ENCODE data around the gene DLX2.
A peak's percentile ranks its signal among the peaks of the same experiment; 100 is the strongest.
"Not testable (repeated sequence)": the region's sequence is repeated elsewhere in the genome, so short reads cannot be mapped to it uniquely, and the experiment has no call there.

Gene DLX2

GRCh38 chr2:172062402-172063004 is 40.2 kb downstream of the DLX2 start:
- no peak for TF ChIP-seq CTCF (IDR thresholded peaks at IDR 0.05; ENCODE audit: low read depth, low read length)
- no peak for DNase-seq (ENCODE audit: low read depth in 2 of 2)
- H3K4me3 ChIP-seq (replicated peaks in 1 of 2; ENCODE audit: low read depth in 2 of 2, low read length in 2 of 2), result no peak overlapping the region

GRCh38 chr2:172060118-172060517 is 42.6 kb downstream of the DLX2 start:
- H3K4me3 ChIP-seq (replicated peaks in 1 of 2; ENCODE audit: low read depth in 2 of 2, low read length in 2 of 2); DNase-seq (ENCODE audit: low read depth in 2 of 2): not testable (repeated sequence)

- no peak overlapping the region for H3K4me3 ChIP-seq (replicated peaks in 1 of 2; ENCODE audit: low read depth in 2 of 2, low read length in 2 of 2)
- no peak for TF ChIP-seq CTCF (IDR thresholded peaks at IDR 0.05; ENCODE audit: low read depth, low read length)
- DNase-seq (ENCODE audit: low read depth in 2 of 2), result no peak
Measured at GRCh38 chr2:172058660-172059059, 44.0 kb downstream of the DLX2 start.

GRCh38 chr2:172056293-172056692 is 46.4 kb downstream of the DLX2 start:
- no peak for TF ChIP-seq CTCF (IDR thresholded peaks at IDR 0.05; ENCODE audit: low read depth, low read length)
- peak in 1 of 2 donors; percentile 12 for DNase-seq (ENCODE audit: low read depth in 2 of 2)

GRCh38 chr2:172053486-172053885 is 49.2 kb downstream of the DLX2 start:
- no peak overlapping the region for H3K4me3 ChIP-seq (replicated peaks in 1 of 2; ENCODE audit: low read depth in 2 of 2, low read length in 2 of 2)
- DNase-seq (ENCODE audit: low read depth in 2 of 2), result no peak
- no peak for TF ChIP-seq CTCF (IDR thresholded peaks at IDR 0.05; ENCODE audit: low read depth, low read length)

More at GRCh38 chr2:172056293-172056692, 46.4 kb downstream of the DLX2 start:
- no peak overlapping the region for H3K4me3 ChIP-seq (replicated peaks in 1 of 2; ENCODE audit: low read depth in 2 of 2, low read length in 2 of 2)

GRCh38 chr2:172052000-172052983 is 50.4 kb downstream of the DLX2 start:
- H3K4me3 ChIP-seq (replicated peaks in 1 of 2; ENCODE audit: low read depth in 2 of 2, low read length in 2 of 2), result no peak overlapping the region
- no peak for TF ChIP-seq CTCF (IDR thresholded peaks at IDR 0.05; ENCODE audit: low read depth, low read length)
- DNase-seq (ENCODE audit: low read depth in 2 of 2), result peak; percentile 27 to 64

- H3K4me3 ChIP-seq (replicated peaks in 1 of 2; ENCODE audit: low read depth in 2 of 2, low read length in 2 of 2), result no peak overlapping the region
- DNase-seq (ENCODE audit: low read depth in 2 of 2), result no peak
- no peak for TF ChIP-seq CTCF (IDR thresholded peaks at IDR 0.05; ENCODE audit: low read depth, low read length)
Measured at GRCh38 chr2:172050479-172051125, 52.1 kb downstream of the DLX2 start.
